ENCODE data around the gene LHX4.

GRCh38 chr1:180234369-180235076, 4.5 kb downstream of the LHX4 start:
- TF ChIP-seq, protein P1, sequence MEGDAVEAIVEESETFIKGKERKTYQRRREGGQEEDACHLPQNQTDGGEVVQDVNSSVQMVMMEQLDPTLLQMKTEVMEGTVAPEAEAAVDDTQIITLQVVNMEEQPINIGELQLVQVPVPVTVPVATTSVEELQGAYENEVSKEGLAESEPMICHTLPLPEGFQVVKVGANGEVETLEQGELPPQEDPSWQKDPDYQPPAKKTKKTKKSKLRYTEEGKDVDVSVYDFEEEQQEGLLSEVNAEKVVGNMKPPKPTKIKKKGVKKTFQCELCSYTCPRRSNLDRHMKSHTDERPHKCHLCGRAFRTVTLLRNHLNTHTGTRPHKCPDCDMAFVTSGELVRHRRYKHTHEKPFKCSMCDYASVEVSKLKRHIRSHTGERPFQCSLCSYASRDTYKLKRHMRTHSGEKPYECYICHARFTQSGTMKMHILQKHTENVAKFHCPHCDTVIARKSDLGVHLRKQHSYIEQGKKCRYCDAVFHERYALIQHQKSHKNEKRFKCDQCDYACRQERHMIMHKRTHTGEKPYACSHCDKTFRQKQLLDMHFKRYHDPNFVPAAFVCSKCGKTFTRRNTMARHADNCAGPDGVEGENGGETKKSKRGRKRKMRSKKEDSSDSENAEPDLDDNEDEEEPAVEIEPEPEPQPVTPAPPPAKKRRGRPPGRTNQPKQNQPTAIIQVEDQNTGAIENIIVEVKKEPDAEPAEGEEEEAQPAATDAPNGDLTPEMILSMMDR (IDR thresholded peaks at IDR 0.05 in 8 of 11, conservative IDR thresholded peaks at IDR 0.05 in 3 of 11), result no peak
- TF ChIP-seq POLR2AphosphoS5 (IDR thresholded peaks at IDR 0.05) (no peak), POLR2A (IDR thresholded peaks at IDR 0.05) (no peak)
